GM12878 (cell line): ENCODE data around the gene ADAMTS6. TPM values are rescaled to one million over a fixed set of nuclear protein-coding genes. Genes with fewer than 3 reads are reported as not detected.

Experiments
- CBX5 ChIP-seq: sonication (generic); IDR thresholded peaks from 2 replicates; pipeline ENCODE4 v1.6.1; 2016; ENCODE audit warnings: low read depth, moderate library complexity, mild to moderate bottlenecking, inconsistent platforms
- CHD2 ChIP-seq: IDR thresholded peaks from 2 replicates; pipeline ENCODE4 v1.6.1; 2011; ENCODE audit warnings: low read depth, low read length, improper control_type of control experiment, borderline replicate concordance
- CREM ChIP-seq: IDR thresholded peaks from 2 replicates; pipeline ENCODE4 v1.6.1; 2014; ENCODE audit warnings: antibody characterized with exemption, low read depth
- DPF2 ChIP-seq: fragments of 450-650 bp; IDR thresholded peaks from 2 replicates; pipeline ENCODE4 v1.6.1; 2017; ENCODE audit warnings: mild to moderate bottlenecking
- EED ChIP-seq: sonication (generic); IDR thresholded peaks from 2 replicates; pipeline ENCODE4 v1.6.1; 2016; ENCODE audit warnings: antibody characterized with exemption, low read depth
- EGR1 ChIP-seq, 2 experiments: IDR thresholded peaks; 1 replicate in 1 of 2; 2 replicates in 1 of 2; pipeline ENCODE4 v1.6.1; 2011 to 2012; ENCODE audit warnings: low read depth in 2 of 2, low read length in 2 of 2, borderline replicate concordance in 1 of 2, mild to moderate bottlenecking in 1 of 2, moderate library complexity in 1 of 2
- EP300 ChIP-seq, 2 experiments: fragments of 150-350 bp in 1 of 2; IDR thresholded peaks; 2 replicates each; pipeline ENCODE4 v1.6.1; 2011 to 2012; ENCODE audit warnings: low read depth in 2 of 2, low read length in 2 of 2, borderline replicate concordance in 1 of 2, improper control_type of control experiment in 1 of 2, inconsistent platforms in 1 of 2; ENCODE audit not compliant: control insufficient read depth in 1 of 2
- FOXK2 ChIP-seq: fragments of 450-650 bp; IDR thresholded peaks from 2 replicates; pipeline ENCODE4 v1.6.1; 2017; ENCODE audit warnings: mild to moderate bottlenecking, moderate library complexity
- GABPA ChIP-seq: IDR thresholded peaks from 2 replicates; pipeline ENCODE4 v1.6.1; 2014; ENCODE audit warnings: antibody characterized with exemption, low read depth, mild to moderate bottlenecking, inconsistent platforms
- IKZF2 ChIP-seq, 2 experiments: fragments of 450-650 bp; IDR thresholded peaks; 2 replicates each; pipeline ENCODE4 v1.6.1; 2017; ENCODE audit warnings: mild to moderate bottlenecking in 2 of 2, moderate library complexity in 2 of 2
- IRF4 ChIP-seq: IDR thresholded peaks from 2 replicates; pipeline ENCODE4 v1.6.1; 2011; ENCODE audit warnings: low read depth, low read length
- LARP7 ChIP-seq: fragments of 450-650 bp; IDR thresholded peaks from 2 replicates; pipeline ENCODE4 v1.6.1; 2017; ENCODE audit warnings: mild to moderate bottlenecking
- MTA2 ChIP-seq: fragments of 450-650 bp; IDR thresholded peaks from 2 replicates; pipeline ENCODE4 v1.6.1; 2016; ENCODE audit warnings: low read depth, mild to moderate bottlenecking, moderate library complexity
- NFIC ChIP-seq: IDR thresholded peaks from 2 replicates; pipeline ENCODE4 v1.6.1; 2012; ENCODE audit warnings: low read depth, mild to moderate bottlenecking, inconsistent platforms, low read length, moderate library complexity
- NFXL1 ChIP-seq: fragments of 450-650 bp; IDR thresholded peaks from 2 replicates; pipeline ENCODE4 v1.6.1; 2017; ENCODE audit warnings: antibody characterized with exemption, mild to moderate bottlenecking, borderline replicate concordance
- NRF1 ChIP-seq: conservative IDR thresholded peaks from 2 replicates; pipeline ENCODE4 v1.6.1; 2011; ENCODE audit warnings: mild to moderate bottlenecking, low read depth, low read length, improper control_type of control experiment
- PML ChIP-seq: IDR thresholded peaks from 2 replicates; pipeline ENCODE4 v1.6.1; 2012; ENCODE audit warnings: low read length, inconsistent platforms
- POLR2A ChIP-seq: IDR thresholded peaks from 2 replicates; pipeline ENCODE4 v1.6.1; 2011; ENCODE audit warnings: low read depth, mild to moderate bottlenecking, low read length
- RUNX3 ChIP-seq: IDR thresholded peaks from 2 replicates; pipeline ENCODE4 v1.6.1; 2012; ENCODE audit warnings: low read length, inconsistent platforms
- TBL1XR1 ChIP-seq: IDR thresholded peaks from 2 replicates; pipeline ENCODE4 v1.6.1; 2012; ENCODE audit warnings: low read depth, low read length, improper control_type of control experiment
- ZNF207 ChIP-seq: fragments of 450-650 bp; IDR thresholded peaks from 2 replicates; pipeline ENCODE4 v1.6.1; 2014; ENCODE audit warnings: antibody characterized with exemption, mild to moderate bottlenecking, borderline replicate concordance
- ZNF622 ChIP-seq: fragments of 450-650 bp; IDR thresholded peaks from 2 replicates; pipeline ENCODE4 v1.6.1; 2017; ENCODE audit warnings: mild to moderate bottlenecking, inconsistent platforms
- polyA plus RNA-seq, 11 experiments: library from polyadenylated mRNA; depleted of rRNA in 4 of 11; unstranded in 6 of 11; stranded (reverse) in 5 of 11; fragments of >200 nt; fragmentation: Nextera tagmentation in 4 of 11; fragmentation: Illumina TruSeq in 1 of 11; extraction: Ambion mirVana in 4 of 11; extraction: Trizol in 1 of 11; gene quantifications; 1 replicate in 1 of 11; 2 replicates in 10 of 11; pipeline versions ENCODE4 v1.2.1 to v1.2.3, GENCODE V29; 2011 to 2016; ENCODE audit warnings: inconsistent platforms in 2 of 11, missing spikeins in 2 of 11, low read depth in 1 of 11
- total RNA-seq, 4 experiments: library from RNA; depleted of rRNA in 3 of 4; stranded (reverse); fragments of >200 nt in 3 of 4; fragmentation: Illumina TruSeq in 1 of 4; extraction: Trizol in 1 of 4; gene quantifications; 2 replicates each; pipeline versions ENCODE4 v1.2.1 to v1.2.3, GENCODE V29; 2013 to 2021
- TF ChIP-seq, protein P1 (sequence below): IDR thresholded peaks from 2 replicates; pipeline ENCODE4 v1.6.1; 2012; ENCODE audit warnings: mild to moderate bottlenecking, low read depth, low read length
- TF ChIP-seq, protein P2 (sequence below): IDR thresholded peaks from 2 replicates; pipeline ENCODE4 v1.6.1; 2011; ENCODE audit warnings: low read depth, mild to moderate bottlenecking, low read length, moderate library complexity, borderline replicate concordance; ENCODE audit errors: extremely low read depth
- TF ChIP-seq, protein P3 (sequence below): IDR thresholded peaks from 2 replicates; pipeline ENCODE4 v1.6.1; 2012; ENCODE audit warnings: low read length, inconsistent platforms
- TF ChIP-seq, protein P4 (sequence below): IDR thresholded peaks from 2 replicates; pipeline ENCODE4 v1.6.1; 2011; ENCODE audit warnings: borderline replicate concordance, low read depth, mild to moderate bottlenecking, moderate library complexity, low read length; ENCODE audit not compliant: insufficient read depth, poor library complexity, severe bottlenecking

ADAMTS6 gene
- total and polyA plus RNA-seq, 10 of the 15 experiments (the other 5 are each of a cell fraction or from before 2014, with no cell fraction given) = 1.1 to 12.3 (median 6.5) TPM

DNA sequence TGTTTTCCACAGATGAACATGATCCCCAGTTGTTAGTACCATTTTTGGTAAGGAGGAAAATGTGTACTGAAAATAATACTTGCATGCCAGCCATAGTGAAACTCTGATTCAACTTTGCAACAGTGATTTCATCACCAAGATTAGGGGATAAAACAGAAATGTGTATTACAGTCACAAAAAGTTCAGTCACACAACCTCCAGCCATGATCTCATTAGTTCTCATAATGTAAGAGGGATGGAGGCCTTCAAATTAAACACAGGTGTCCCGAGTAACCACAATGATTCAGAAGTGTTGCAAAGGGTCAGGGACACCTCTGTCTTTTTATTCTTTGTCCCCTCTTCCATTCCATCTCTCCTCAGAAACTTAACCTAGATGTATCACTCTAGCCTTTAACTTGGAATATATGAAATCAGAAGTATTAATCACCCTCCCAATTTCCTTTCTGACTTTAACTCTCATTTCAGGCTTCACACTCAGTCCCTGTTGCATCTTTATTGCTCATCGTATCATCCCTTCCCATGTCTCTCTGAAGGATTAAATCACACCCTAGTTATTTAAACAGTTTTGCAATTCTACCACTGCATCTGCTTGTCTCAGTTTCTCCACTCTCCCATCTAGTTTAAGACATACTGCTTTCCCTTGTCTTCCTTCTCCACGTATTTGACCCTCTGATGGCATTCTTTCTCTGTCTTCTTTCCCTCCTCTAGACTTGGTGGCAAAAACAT is 291.2 kb downstream of the ADAMTS6 start (continued):
- TF ChIP-seq IKZF2 (IDR thresholded peaks at IDR 0.05) = peak; percentile 15 to 39; a peak in 2 of 4 replicates
- TF ChIP-seq, protein P1, sequence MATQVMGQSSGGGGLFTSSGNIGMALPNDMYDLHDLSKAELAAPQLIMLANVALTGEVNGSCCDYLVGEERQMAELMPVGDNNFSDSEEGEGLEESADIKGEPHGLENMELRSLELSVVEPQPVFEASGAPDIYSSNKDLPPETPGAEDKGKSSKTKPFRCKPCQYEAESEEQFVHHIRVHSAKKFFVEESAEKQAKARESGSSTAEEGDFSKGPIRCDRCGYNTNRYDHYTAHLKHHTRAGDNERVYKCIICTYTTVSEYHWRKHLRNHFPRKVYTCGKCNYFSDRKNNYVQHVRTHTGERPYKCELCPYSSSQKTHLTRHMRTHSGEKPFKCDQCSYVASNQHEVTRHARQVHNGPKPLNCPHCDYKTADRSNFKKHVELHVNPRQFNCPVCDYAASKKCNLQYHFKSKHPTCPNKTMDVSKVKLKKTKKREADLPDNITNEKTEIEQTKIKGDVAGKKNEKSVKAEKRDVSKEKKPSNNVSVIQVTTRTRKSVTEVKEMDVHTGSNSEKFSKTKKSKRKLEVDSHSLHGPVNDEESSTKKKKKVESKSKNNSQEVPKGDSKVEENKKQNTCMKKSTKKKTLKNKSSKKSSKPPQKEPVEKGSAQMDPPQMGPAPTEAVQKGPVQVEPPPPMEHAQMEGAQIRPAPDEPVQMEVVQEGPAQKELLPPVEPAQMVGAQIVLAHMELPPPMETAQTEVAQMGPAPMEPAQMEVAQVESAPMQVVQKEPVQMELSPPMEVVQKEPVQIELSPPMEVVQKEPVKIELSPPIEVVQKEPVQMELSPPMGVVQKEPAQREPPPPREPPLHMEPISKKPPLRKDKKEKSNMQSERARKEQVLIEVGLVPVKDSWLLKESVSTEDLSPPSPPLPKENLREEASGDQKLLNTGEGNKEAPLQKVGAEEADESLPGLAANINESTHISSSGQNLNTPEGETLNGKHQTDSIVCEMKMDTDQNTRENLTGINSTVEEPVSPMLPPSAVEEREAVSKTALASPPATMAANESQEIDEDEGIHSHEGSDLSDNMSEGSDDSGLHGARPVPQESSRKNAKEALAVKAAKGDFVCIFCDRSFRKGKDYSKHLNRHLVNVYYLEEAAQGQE = no peak
- TF ChIP-seq PML = 0 out of 2 replicates have a peak, but pooled peaks have one; percentile 43
- no peak for TF ChIP-seq LARP7
- TF ChIP-seq TBL1XR1 = no peak
- TF ChIP-seq EGR1 (IDR thresholded peaks at IDR 0.05; ENCODE audit: borderline replicate concordance in 1 of 2, low read depth in 2 of 2, low read length in 2 of 2) = no peak
- TF ChIP-seq NFIC = peak; percentile 96
- TF ChIP-seq ZNF207 = no peak
- TF ChIP-seq, protein P2, sequence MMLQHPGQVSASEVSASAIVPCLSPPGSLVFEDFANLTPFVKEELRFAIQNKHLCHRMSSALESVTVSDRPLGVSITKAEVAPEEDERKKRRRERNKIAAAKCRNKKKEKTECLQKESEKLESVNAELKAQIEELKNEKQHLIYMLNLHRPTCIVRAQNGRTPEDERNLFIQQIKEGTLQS = no peak
- TF ChIP-seq IRF4 = peak; percentile 52; the same call in 1 of the 2 replicates
- 0 out of 2 replicates have a peak, but pooled peaks have one; percentile 32 for TF ChIP-seq DPF2
- peak; percentile 87 for TF ChIP-seq EED
- TF ChIP-seq MTA2 = peak; percentile 72
- TF ChIP-seq, protein P3, sequence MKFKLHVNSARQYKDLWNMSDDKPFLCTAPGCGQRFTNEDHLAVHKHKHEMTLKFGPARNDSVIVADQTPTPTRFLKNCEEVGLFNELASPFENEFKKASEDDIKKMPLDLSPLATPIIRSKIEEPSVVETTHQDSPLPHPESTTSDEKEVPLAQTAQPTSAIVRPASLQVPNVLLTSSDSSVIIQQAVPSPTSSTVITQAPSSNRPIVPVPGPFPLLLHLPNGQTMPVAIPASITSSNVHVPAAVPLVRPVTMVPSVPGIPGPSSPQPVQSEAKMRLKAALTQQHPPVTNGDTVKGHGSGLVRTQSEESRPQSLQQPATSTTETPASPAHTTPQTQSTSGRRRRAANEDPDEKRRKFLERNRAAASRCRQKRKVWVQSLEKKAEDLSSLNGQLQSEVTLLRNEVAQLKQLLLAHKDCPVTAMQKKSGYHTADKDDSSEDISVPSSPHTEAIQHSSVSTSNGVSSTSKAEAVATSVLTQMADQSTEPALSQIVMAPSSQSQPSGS = peak; percentile 87
- TF ChIP-seq POLR2A = no peak
- peak; percentile 85 for TF ChIP-seq CREM
- no peak for TF ChIP-seq NFXL1
- no peak for TF ChIP-seq CHD2
- TF ChIP-seq CBX5 = no peak
- TF ChIP-seq RUNX3 = peak; percentile 90
- TF ChIP-seq ZNF622 = no peak
- no peak for TF ChIP-seq NRF1
- TF ChIP-seq EP300 (IDR thresholded peaks at IDR 0.05; ENCODE audit: borderline replicate concordance in 1 of 2, control insufficient read depth in 1 of 2, low read depth in 2 of 2, low read length in 2 of 2) = peak in 1 of 2 experiments; percentile 47; a peak in 1 of 4 replicates
- TF ChIP-seq GABPA = peak; percentile 56; the same call in 1 of the 2 replicates
- TF ChIP-seq, protein P4, sequence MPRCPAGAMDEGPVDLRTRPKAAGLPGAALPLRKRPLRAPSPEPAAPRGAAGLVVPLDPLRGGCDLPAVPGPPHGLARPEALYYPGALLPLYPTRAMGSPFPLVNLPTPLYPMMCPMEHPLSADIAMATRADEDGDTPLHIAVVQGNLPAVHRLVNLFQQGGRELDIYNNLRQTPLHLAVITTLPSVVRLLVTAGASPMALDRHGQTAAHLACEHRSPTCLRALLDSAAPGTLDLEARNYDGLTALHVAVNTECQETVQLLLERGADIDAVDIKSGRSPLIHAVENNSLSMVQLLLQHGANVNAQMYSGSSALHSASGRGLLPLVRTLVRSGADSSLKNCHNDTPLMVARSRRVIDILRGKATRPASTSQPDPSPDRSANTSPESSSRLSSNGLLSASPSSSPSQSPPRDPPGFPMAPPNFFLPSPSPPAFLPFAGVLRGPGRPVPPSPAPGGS = peak; percentile 71
- no peak for TF ChIP-seq FOXK2
